Measurements from ENCODE around the gene CELF4. TPM values are rescaled to one million over a fixed set of nuclear protein-coding genes. Genes with fewer than 3 reads are reported as not detected.

Gene CELF4
- total and polyA plus RNA-seq, 10 of the 15 experiments (the other 5 are each of a cell fraction or from before 2014, with no cell fraction given) = 0.03 to 0.32 TPM; not detected in 8

DNA sequence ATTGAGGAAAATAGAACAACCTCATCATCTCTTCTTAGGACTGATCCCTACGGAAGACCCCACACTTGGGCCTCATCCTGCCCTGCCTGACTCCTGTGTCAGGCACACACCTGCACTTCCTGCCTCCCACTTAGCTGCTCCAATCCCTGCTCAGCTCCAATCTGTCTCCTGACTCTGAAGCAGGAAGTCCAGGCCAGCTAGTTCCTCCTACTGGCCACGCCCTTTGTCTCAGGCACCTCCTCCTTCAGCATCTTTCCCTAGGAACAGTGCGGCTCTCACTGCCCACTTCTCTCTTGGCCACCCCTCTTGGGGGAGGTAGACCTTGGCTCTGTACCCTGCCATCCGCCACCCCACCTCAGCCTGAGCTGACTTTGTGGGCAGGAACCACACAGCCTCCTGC, 135.8 kb downstream of the CELF4 start:
- Histone ChIP-seq H3K27ac (ENCODE audit: control insufficient read depth, insufficient read depth) (no peak overlapping the region), H3K36me3 (ENCODE audit: control insufficient read depth in 2 of 2, insufficient read depth in 2 of 2, low read length in 1 of 2) (no peaks in the 10 kb centered on the region), H3K9me3 (replicated peaks; ENCODE audit: control insufficient read depth, insufficient read depth, low read length) (no peaks in the 10 kb centered on the region), H3K79me2 (ENCODE audit: control insufficient read depth, insufficient read depth, low read length) (no peaks in the 10 kb centered on the region), H4K20me1 (ENCODE audit: control insufficient read depth, insufficient read depth) (no peaks in the 10 kb centered on the region), H3K27me3 (replicated peaks in 1 of 2; ENCODE audit: control insufficient read depth in 2 of 2, insufficient read depth in 2 of 2, low read length in 1 of 2) (no peaks in the 10 kb centered on the region), H2AFZ (ENCODE audit: control insufficient read depth, low read depth, low read length) (no peak overlapping the region), H3K4me2 (ENCODE audit: control insufficient read depth, insufficient read depth) (no peak overlapping the region), H3K4me3 (no peak overlapping the region), H3K9ac (ENCODE audit: control insufficient read depth, insufficient read depth, low read length) (no peak overlapping the region), H3K4me1 (ENCODE audit: control insufficient read depth, insufficient read depth, low read length) (no peaks in the 10 kb centered on the region)
- CTCF ChIA-PET = no interaction called here
- SMC1A ChIA-PET (ENCODE audit: uncharacterized antibody, unreplicated experiment) = no interaction called here
- WGBS (ENCODE audit: insufficient coverage, insufficient replicate concordance, low lambda C conversion rate, missing lambda C conversion rate) = 30% methylated on average over 4 of the region's 4 CpGs
- ATAC-seq (no peak), DNase-seq (ENCODE audit: low read depth, low spot score) (no peak), FAIRE-seq (no peak)
- BruUV-seq (replicated peaks) = no TSS peak
- RAD21 ChIA-PET (ENCODE audit: unreplicated experiment) = interaction anchor here (0.6 kb wide), 1 partner anchor 128 kb away, joined by 3 read pairs; no protein-coding TSS in a partner anchor
- POLR2A ChIA-PET = no interaction called here
- in situ Hi-C loops (cut with MboI) (no loop called here), intact Hi-C loops (cut with micrococcal nuclease; ENCODE audit: unreplicated experiment) (loop anchor here (10.0 kb wide), 1 partner anchor 65 kb away; no protein-coding TSS in a partner anchor)
- no peak for TF ChIP-seq JUND (IDR thresholded peaks at IDR 0.05; ENCODE audit: low read depth, low read length)
- TF ChIP-seq EGR1 (IDR thresholded peaks at IDR 0.05; ENCODE audit: borderline replicate concordance in 1 of 2, low read depth in 2 of 2, low read length in 2 of 2) = no peak
- no peak for TF ChIP-seq IRF4 (IDR thresholded peaks at IDR 0.05; ENCODE audit: low read depth, low read length)
- TF ChIP-seq HDAC2 (IDR thresholded peaks at IDR 0.05) = no peak
- TF ChIP-seq POU2F2 (IDR thresholded peaks at IDR 0.05; ENCODE audit: borderline replicate concordance, low read depth, low read length) = no peak
- TF ChIP-seq, protein P1, sequence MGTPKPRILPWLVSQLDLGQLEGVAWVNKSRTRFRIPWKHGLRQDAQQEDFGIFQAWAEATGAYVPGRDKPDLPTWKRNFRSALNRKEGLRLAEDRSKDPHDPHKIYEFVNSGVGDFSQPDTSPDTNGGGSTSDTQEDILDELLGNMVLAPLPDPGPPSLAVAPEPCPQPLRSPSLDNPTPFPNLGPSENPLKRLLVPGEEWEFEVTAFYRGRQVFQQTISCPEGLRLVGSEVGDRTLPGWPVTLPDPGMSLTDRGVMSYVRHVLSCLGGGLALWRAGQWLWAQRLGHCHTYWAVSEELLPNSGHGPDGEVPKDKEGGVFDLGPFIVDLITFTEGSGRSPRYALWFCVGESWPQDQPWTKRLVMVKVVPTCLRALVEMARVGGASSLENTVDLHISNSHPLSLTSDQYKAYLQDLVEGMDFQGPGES (IDR thresholded peaks at IDR 0.05) = no peak
- no peak for TF ChIP-seq BCL11A (IDR thresholded peaks at IDR 0.05; ENCODE audit: low read depth, low read length)
- TF ChIP-seq TCF3 (IDR thresholded peaks at IDR 0.05; ENCODE audit: borderline replicate concordance, insufficient read depth, low read depth, low read length) = no peak
- no peak for TF ChIP-seq PML (IDR thresholded peaks at IDR 0.05; ENCODE audit: low read length)
- no peak for TF ChIP-seq EED (IDR thresholded peaks at IDR 0.05; ENCODE audit: low read depth)
- TF ChIP-seq BCL3 (IDR thresholded peaks at IDR 0.05; ENCODE audit: borderline replicate concordance, insufficient read depth, low read depth, low read length, poor library complexity, severe bottlenecking) = no peak
- TF ChIP-seq ZBTB33 (IDR thresholded peaks at IDR 0.05) = no peak

Data from GM12878 (cell line).